Endometrial microvascular endothelial cells (primary cell): ENCODE measurements around the gene COX6A1. TPM values are rescaled to one million over a fixed set of nuclear protein-coding genes. Genes with fewer than 3 reads are reported as not detected.

Experiments used
- in situ Hi-C: cut with HindIII; loops from 2 replicates; pipeline ENCODE4 v1.10.0; 2017; ENCODE audit warnings: low sequenced_read_pairs, low pct_unique_long_range_greater_than_20kb; ENCODE audit errors: inconsistent ontology term
- total RNA-seq: library from RNA; depleted of rRNA; stranded (reverse); fragments of >200 nt; gene quantifications from one replicate; pipeline ENCODE4 v1.2.3, GENCODE V29; 2015; ENCODE audit errors: inconsistent ontology term

Gene COX6A1
- 571 TPM for total RNA-seq

DNA sequence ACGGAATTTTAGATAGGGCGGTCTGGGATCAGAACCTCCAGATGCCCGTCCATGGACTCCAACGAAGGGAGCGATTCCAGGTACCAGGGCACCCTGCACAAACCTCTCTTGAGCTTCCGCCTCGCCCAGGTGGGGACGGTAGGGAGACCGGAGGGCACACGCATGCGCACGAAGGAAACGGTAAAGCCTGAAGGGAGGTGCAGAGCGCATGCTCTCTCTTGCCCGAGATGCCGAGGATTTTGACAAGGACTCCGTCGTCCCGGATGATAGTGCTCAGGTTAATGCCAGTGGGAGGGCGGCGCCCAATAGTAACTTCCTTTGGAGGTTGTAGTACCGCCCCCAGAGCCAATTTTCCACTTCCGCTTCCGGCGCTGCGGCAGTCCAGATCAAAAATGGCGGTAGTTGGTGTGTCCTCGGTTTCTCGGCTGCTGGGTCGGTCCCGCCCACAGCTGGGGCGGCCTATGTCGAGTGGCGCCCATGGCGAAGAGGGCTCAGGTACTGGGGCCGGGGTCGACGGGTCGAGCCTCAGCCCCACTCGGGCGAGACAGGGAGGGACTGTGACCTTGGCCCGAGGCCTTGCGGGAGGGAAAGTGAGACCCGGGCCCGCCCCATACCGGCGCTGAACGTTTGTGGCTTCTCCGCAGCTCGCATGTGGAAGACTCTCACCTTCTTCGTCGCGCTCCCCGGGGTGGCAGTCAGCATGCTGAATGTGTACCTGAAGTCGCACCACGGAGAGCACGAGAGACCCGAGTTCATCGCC, at the start of gene COX6A1:
TSS of gene COX6A1 (plus strand) at position 379 of the 760 bp plus-strand sequence. CDS start at position 393, 14 bp downstream.
- in situ Hi-C loops, result no loop called here

GRCh38 chr12:120388691-120389481, 49.0 kb upstream of the COX6A1 start:
- in situ Hi-C loops, result no loop called here

- in situ Hi-C loops, result no loop called here
These were observed 47.3 kb upstream of the COX6A1 start for GRCh38 chr12:120390540-120391120.

DNA sequence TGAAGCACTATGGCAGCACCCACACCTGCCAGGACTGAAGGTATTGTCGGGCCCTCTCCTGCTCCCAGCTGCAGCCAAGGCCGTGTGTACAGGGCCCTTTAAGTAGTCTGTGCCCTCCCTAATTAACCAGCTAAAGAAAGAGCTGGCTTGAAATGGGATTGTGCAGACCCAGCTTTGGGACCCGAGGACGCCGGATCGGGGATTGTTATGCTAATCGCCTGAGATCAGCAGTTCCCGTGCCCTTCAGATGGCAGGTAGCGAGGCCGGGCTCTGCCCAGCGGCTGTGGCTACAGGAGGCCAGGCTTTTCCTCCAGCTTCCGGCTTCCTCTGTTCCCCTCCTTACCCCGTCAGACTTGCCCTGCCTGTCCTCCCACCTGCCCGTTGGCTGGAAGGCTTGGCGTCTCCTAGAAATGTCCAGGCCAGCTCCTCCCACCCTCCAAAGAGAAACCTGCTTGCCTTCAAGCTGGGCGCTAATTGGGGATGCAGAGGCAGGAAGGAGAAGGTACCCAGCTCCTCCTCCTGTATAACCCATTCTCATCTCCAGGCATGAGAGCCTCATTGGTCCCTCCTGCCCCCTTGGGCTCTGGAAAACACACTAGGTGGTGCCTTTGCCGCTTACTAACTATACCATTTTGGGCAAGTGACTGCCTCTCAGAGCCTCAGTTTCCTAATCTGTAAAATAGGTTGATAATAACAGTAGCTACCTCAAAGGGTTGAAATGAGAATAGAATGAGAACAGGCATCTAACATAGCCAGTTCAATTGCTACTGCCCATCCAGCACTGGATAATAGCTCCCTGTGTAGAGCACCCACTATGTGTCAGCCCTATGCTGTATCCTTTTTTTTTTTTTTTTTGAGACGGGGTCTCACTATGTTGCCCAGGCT, 43.2 kb upstream of the COX6A1 start:
- in situ Hi-C loops, result no loop called here

DNA sequence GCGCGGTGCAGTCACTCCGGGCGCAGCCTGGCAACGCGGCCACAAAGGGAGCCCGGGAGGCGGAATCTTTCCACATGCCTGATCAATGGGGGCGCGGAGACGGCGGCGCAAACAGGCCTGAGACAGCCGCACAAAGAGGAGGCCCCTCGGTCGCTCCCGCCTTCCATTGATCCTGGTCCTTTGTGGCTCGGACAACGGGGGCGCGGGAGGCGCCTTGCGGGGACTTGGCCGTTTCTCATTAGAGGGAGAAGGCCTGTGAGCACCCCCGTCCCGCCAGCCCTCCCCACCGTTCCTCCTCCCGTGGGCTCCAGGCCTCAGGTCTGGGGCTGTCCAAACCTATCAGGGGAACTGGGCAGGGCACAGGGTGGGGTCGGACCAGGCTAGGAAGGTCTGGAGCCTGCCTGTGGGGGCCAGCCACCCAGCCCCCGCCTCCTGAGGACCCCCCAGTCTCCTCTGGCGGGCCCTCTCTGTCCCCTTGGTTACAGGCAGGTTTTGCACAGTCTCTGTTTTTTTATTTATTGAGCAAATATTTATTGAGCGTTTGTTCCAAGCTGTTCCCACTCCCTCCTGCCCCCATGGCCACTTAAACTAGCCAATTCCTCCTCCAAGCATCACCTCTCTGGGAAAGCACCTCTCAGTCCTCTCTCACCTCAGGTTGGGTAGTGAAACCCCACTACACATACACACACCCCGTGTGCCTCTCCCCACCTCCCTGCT, 39.9 kb upstream of the COX6A1 start:
- in situ Hi-C loops, result no loop called here

GRCh38 chr12:120399531-120399930, 38.4 kb upstream of the COX6A1 start:
- in situ Hi-C loops, result no loop called here

GRCh38 chr12:120402217-120402616, 35.7 kb upstream of the COX6A1 start:
- in situ Hi-C loops, result no loop called here

DNA sequence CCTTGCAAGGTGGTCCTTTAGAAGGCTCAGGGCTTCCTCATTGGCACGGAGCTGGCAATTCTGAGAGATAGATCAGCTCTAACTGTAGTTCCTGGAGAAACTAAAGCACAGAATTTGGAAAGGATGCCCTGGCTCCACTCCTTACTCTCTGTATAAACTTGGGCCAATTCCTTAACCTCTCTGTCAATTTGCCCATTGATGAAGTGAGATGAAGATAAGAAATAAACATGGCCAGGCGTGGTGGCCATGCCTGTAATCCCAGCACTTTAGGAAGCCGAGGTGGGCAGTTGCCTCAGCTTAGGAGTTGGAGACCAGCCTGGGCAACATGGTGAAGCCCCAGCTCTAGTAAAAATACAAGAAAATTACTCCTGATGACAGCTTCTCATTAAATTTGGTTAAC, 34.0 kb upstream of the COX6A1 start:
- in situ Hi-C loops, result no loop called here

DNA sequence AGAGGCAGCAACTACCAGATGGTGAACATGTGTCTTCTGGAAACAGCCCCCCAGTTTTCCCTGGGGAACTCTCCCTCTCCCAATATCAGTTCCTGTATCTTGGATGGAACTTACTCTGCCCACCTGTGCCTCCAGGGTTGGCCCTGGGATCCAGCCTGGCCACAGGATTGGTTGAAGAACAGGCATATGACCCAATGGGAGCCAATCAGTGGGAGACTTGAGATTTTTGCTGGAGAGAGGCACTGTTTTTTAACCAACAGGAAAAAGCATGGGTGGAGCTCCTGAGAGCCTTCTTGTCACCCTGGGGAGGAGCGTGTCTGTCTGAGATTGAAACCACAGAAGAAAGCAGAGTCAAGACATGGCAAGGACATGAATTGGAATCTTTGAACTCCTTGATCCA, 33.6 kb upstream of the COX6A1 start:
- in situ Hi-C loops, result no loop called here

DNA sequence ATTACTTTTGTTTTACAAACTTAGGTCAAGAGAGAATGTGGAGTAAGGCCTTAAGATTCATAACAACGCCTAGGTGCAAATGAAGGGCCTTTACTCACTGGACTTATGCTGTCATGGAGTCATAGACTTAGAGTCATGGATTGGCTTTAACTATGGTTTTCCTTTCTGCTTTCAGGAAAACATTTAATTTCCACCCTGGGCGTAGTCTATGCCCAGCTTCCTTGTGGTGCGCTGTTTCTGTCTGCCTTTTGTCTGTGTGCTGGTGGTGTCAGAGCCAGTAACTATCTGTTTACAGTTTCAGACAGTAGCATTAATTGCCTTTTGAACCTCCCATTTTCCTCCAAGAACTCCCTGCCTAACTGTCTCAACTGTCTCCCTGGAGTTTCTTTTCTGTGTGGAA, 31.8 kb upstream of the COX6A1 start:
- in situ Hi-C loops, result no loop called here

GRCh38 chr12:120406553-120406952, 31.4 kb upstream of the COX6A1 start:
- in situ Hi-C loops, result no loop called here

GRCh38 chr12:120408771-120409170, 29.1 kb upstream of the COX6A1 start:
- in situ Hi-C loops, result no loop called here

GRCh38 chr12:120412421-120412820, 25.5 kb upstream of the COX6A1 start:
- in situ Hi-C loops, result no loop called here

DNA sequence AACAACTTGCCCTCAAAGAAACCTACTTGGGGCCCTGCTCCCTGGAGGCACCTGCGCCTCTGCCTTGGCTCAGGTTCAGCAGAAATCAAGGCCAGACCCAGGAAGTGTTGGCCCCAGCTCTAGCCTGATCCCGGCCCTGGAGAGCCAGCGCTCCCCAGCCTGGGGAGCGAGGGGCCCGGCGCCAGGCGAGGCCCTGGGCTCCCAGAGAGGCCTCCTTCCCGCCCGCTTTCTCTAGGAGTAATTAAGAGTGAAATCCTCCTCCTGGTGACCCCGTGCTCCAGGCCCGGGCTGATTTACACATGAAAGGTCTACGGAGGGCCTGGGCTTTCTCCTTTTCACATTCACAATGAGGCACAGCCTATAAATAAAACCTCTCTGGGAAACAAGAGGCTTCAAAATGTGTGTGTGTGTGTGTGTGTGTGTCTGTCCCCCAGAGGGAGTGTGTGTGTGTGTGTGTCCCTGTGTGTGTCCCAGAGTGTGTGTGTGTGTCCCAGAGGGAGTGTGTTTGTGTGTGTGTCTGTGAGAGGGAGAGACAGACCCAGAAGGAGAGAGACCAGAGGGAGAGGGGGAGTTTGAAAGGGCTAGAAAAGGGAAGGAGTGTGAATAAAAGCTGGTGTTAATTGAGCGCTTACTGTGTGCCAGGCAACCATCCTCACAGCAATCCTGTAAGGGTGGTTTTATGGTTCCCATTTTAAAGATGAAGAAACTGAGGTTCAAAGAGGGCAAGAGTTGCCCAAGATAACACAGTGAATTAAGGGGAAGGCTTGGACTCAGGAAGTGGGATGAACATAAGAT, 23.8 kb upstream of the COX6A1 start:
- in situ Hi-C loops, result no loop called here

- in situ Hi-C loops, result no loop called here
These were observed 21.3 kb upstream of the COX6A1 start for GRCh38 chr12:120416490-120417216.

DNA sequence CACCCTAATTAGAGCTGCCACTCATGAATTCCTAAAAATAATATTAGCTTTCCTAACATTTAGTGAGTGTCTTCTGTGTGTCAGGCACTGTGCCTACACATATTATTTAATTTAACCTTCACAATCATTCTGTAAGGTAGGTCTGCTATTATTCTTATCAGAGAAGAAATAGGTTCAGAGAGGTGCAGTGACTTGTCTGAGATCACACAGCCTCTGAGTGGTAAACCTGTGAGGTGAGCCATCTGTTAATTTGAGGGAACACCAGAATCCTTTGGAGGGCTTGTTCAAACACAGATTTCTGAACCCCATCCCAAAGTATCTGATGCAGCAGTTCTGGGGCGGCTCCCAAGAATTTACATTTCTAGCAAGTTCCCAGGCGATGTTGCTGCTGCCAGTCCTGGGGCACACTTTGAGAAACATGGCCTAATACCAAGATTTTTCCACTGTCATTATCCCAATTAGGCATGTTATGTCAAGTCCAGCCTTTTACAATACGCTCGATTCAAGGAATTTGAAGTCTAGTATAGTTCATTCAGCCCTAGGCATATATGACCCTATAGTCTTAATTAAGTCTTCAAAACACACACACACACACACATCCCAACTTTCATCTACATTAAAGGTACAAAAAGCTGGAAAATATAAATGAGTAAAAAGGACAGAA, 19.9 kb upstream of the COX6A1 start:
- in situ Hi-C loops, result no loop called here

GRCh38 chr12:120421701-120422100, 16.2 kb upstream of the COX6A1 start:
- in situ Hi-C loops, result no loop called here
